ENCODE measurements around the gene UBC.

The UBC gene

DNA sequence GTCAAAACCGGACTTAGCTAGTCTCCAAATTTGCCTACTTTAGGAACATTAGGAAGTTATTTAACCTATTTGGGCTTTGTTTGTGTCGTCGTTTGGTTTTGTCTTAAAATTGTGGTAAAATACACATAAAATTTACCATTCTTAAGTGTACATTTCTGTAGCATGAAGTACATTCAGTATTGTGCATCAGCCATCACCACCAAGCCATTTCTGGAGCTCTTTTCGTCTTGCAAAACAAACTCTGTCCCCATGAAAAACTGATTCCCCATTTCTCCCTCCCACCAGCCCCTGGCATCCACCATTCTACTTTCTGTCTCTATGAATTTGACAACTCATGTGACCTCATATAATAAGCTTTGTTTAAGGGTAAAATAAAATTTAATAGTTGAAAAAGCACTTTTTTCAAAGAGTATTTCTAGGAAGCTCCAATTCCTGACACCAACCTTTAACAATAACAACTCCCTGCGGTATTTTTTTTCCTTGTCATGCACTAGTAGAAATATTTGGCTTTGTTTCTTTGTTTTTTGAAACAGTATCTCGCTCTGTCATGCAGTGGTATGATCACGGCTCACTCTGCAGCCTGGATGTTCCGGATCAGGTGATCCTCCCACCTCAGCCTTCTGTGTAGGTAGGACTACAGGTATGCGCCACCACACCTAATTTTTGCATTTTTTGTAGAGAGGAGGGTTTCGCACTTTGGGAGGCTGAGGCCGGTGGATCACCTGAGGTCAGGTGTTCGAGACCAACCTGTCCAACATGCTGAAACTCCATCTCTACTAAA is 3.6 kb upstream of the UBC start:
- TF ChIP-seq, protein P1, sequence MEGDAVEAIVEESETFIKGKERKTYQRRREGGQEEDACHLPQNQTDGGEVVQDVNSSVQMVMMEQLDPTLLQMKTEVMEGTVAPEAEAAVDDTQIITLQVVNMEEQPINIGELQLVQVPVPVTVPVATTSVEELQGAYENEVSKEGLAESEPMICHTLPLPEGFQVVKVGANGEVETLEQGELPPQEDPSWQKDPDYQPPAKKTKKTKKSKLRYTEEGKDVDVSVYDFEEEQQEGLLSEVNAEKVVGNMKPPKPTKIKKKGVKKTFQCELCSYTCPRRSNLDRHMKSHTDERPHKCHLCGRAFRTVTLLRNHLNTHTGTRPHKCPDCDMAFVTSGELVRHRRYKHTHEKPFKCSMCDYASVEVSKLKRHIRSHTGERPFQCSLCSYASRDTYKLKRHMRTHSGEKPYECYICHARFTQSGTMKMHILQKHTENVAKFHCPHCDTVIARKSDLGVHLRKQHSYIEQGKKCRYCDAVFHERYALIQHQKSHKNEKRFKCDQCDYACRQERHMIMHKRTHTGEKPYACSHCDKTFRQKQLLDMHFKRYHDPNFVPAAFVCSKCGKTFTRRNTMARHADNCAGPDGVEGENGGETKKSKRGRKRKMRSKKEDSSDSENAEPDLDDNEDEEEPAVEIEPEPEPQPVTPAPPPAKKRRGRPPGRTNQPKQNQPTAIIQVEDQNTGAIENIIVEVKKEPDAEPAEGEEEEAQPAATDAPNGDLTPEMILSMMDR (IDR thresholded peaks at IDR 0.05; ENCODE audit: low read depth, low read length, missing control alignments): no peak
- H3K36me3 ChIP-seq (replicated peaks): peaks cover 11% of the 10 kb centered on the region
- in situ Hi-C loops (cut with HindIII; ENCODE audit: low pct_ligation_motif_present, low sequenced_read_pairs): no loop called here
- DNase-seq: no peak
- peak overlapping the region; percentile 37 for H3K4me3 ChIP-seq (ENCODE audit: low read depth, low read length)
- peak overlapping the region; percentile 100 for H3K27ac ChIP-seq
- H3K27me3 ChIP-seq (replicated peaks): no peaks in the 10 kb centered on the region

DNA sequence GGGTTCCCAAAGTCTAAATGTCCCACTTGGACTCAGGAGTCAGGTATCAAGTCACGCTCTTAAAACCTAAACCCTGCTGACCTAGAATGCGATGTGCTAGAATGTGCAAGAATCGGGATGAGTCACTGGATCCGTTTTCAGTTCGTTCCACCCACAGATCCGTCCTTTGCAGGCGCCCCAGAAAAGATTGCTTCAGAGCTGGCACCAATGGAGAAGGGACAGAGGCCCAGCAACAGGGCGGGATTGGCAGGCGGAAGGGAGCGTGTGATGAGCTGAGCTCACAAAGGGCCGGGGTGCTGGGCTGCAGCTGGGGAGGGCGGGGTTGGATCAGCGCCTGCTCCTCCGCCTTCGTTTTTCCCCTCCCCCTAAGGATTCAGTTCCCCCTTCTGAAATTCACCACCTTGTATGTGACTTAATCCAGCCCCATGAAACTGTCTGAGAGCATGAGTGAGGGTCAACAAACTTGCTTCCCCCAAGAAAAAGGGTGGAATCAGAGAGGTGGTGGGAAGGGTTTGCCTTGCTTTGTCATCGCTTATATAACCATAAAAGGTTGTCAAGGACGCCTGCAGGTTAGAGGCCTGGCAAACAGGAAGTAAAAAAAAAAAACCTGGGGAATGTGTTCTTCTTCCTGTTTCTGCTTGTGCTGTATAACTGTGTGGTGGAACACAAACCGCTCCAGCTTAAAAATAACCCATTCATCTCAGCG is 2.8 kb upstream of the UBC start:
- H3K36me3 ChIP-seq (replicated peaks): peaks cover 13% of the 10 kb centered on the region
- peak; percentile 99 for DNase-seq
- TF ChIP-seq, protein P1 (IDR thresholded peaks at IDR 0.05; ENCODE audit: low read depth, low read length, missing control alignments): no peak
- peak overlapping the region; percentile 100 for H3K27ac ChIP-seq
- in situ Hi-C loops (cut with HindIII; ENCODE audit: low pct_ligation_motif_present, low sequenced_read_pairs): no loop called here
- no peaks in the 10 kb centered on the region for H3K27me3 ChIP-seq (replicated peaks)
- peak overlapping the region; percentile 37 for H3K4me3 ChIP-seq (ENCODE audit: low read depth, low read length)

DNA sequence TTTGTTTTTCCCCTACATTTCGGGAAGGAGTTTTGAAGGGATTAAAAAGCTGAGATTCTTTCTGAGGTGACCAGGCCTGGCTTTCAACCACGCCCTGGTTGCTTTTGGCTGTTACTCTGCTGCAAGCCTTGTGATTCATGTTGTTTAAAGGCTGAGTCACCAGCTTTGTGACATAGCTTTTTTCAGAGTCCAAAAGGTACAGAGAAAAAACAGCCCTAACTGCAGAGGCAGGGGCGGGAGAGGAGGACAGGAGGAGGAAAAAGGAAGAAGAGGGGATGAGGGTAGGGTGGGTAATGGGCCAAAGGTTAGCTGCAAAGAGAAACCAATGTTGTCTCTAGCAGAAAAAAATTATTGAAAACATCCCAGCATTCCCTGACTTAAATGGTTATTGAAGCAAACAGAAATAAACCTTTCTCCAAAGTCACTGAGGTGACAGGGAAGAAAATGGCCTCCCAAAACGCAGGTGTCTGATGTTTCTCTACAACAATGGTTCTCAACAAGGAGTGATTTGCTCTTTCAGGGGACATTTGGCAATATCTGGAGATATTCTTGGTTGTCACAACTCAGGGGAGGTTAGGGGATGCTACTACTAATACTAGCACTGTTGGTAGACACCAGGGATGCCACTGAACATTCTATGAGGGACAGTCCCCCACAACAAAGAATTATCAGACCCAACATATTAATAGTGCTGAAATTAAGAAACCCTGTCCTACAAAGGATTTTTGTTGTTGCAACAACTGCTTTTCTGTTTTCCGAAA is 2.1 kb upstream of the UBC start:
- Histone ChIP-seq H3K27me3 (replicated peaks) (no peaks in the 10 kb centered on the region), H3K27ac (peak overlapping the region; percentile 100), H3K4me3 (ENCODE audit: low read depth, low read length) (peak overlapping the region; percentile 100), H3K36me3 (replicated peaks) (peaks cover 14% of the 10 kb centered on the region)
- peak; percentile 93 for DNase-seq
- TF ChIP-seq, protein P1 (IDR thresholded peaks at IDR 0.05; ENCODE audit: low read depth, low read length, missing control alignments): no peak
- in situ Hi-C loops (cut with HindIII; ENCODE audit: low pct_ligation_motif_present, low sequenced_read_pairs): no loop called here

DNA sequence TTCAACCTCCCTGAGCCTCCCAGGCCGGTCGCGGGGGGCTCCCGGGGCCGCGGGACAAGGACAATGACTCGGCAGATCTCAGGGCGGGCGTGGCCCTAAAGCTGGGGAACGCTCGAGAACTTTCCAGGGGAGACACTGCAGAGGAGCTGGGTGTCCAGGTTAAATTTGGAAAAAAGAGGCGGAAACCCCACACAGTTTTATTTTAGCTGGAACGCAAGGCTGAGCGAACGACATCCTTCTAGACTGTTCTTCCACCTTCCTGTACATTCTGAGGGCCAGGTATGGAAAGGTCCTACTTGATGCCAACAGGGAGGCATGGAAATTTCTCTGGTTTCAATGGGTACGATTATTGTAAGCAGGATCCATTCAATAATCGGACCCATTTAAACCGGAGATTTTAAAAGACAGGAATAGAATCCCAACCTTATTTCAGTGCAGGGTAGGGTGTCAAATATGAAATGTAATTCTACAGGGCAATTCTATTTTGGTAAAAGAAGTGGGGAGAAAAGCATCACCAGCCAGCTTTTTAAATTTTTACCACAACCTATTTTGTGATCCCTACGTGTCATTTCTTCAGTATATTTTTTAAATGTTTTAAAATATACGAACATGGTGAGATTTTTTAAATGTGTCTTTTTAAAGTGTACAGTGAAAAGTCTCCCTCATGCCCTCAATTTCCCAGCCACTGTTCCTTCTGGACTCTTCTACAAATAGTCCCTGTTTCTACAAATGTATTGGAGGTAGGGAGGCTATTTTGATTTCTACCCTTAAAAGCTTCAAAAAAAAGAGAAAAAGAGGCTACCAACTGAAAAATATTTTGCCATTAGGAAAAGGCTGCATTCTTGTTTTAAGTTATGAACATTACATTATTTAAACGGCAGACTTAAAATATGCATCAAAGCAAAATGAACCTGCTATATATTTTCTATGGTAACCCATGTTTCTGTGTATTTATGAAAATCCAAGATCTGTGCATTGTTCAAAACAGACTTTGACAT is 1.1 kb upstream of the UBC start:
- peak overlapping the region; percentile 100 for H3K4me3 ChIP-seq (ENCODE audit: low read depth, low read length)
- TF ChIP-seq, protein P1 (IDR thresholded peaks at IDR 0.05; ENCODE audit: low read depth, low read length, missing control alignments): no peak
- in situ Hi-C loops (cut with HindIII; ENCODE audit: low pct_ligation_motif_present, low sequenced_read_pairs): no loop called here
- H3K36me3 ChIP-seq (replicated peaks): peaks cover 24% of the 10 kb centered on the region
- H3K27ac ChIP-seq: peak overlapping the region; percentile 100
- no peaks in the 10 kb centered on the region for H3K27me3 ChIP-seq (replicated peaks)
- DNase-seq: no peak

Data from brain microvascular endothelial cell (primary cell).